ENCODE data around the gene LRRC7.

- no peak for TF ChIP-seq CTCF (conservative IDR thresholded peaks at IDR 0.05; ENCODE audit: low read depth in 2 of 2)
- no peak for TF ChIP-seq ETS1 (IDR thresholded peaks at IDR 0.05)
- no peak for TF ChIP-seq JUNB (IDR thresholded peaks at IDR 0.05; ENCODE audit: unreplicated experiment)
- TF ChIP-seq POLR2AphosphoS5 (IDR thresholded peaks at IDR 0.05; ENCODE audit: low read depth): no peak
- TF ChIP-seq CREB1 (CRISPR knock-in tag; IDR thresholded peaks at IDR 0.05; ENCODE audit: low read depth): no peak
- no peak for TF ChIP-seq ZNF114 (CRISPR knock-in tag; IDR thresholded peaks at IDR 0.05)
- no peak for TF ChIP-seq EZH2 (IDR thresholded peaks at IDR 0.05; ENCODE audit: low read depth, unreplicated experiment)
- no peak for TF ChIP-seq EZH2phosphoT487 (IDR thresholded peaks at IDR 0.05; ENCODE audit: unreplicated experiment)
- TF ChIP-seq REST (IDR thresholded peaks at IDR 0.05; ENCODE audit: unreplicated experiment): no peak
- TF ChIP-seq ZNF462 (CRISPR knock-in tag; IDR thresholded peaks at IDR 0.05): no peak
Observed at GRCh38 chr1:69728206-69728605, 160.5 kb downstream of the LRRC7 start.
